IPS-11a (cell line): ENCODE measurements around the gene PRPF39.
"Not testable (repeated sequence)": the region's sequence is repeated elsewhere in the genome, so short reads cannot be mapped to it uniquely, and the experiment has no call there.

Experiments used
- H3K4me3 ChIP-seq: one replicate; pipeline ENCODE4 v1.5.1; 2013; ENCODE audit warnings: low read depth, low read length, control low read depth

The PRPF39 gene

GRCh38 chr14:45081096-45081495, 2.8 kb upstream of the PRPF39 start:
- H3K4me3 ChIP-seq: not testable (repeated sequence)

DNA sequence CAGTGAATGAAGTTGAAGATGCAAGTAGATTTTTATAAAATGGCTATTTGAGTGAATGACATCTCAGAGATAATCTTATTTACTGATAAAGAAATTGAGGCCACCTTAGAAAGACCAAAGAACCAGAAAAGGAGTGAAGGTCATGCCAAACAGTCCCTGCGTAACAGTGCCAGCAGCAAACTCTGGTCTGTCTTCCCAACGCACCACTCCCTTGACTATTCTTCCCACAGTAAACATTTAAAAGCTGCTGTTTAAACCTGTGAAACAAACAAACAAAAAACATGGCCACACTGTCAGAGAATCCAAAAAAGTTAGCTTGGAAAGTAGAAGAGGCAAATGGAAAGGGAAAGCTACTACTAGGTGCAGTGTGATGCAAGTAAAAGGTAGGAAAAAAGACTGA, 1.5 kb upstream of the PRPF39 start:
- no peak overlapping the region for H3K4me3 ChIP-seq

DNA sequence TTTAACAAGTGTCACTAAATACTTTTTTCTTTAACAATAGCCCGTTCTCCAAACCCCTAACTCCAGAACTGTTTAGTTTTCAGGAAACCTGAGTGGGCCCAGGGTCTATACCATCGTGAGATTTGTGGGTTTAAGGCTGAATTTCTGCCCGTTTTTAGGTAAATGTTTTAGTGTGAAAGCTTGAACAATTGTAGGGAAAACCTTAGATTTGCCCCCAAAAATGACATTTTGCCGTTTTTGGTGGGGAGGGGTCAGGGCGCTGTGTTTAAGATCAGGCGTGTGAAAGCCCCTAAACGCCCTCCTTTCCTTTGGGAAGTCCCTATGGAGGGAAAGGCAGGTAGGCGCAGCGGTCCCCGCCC, 320 bp upstream of the PRPF39 start:
- H3K4me3 ChIP-seq: peak overlapping the region; percentile 21

- peak overlapping the region; percentile 91 for H3K4me3 ChIP-seq
Observed at GRCh38 chr14:45084946-45085346, 1.0 kb downstream of the PRPF39 start.

- H3K4me3 ChIP-seq: no peak overlapping the region
Observed at GRCh38 chr14:45089813-45090212, 5.9 kb downstream of the PRPF39 start.

- H3K4me3 ChIP-seq: no peak overlapping the region
Observed at GRCh38 chr14:45091710-45092109, 7.8 kb downstream of the PRPF39 start.

DNA sequence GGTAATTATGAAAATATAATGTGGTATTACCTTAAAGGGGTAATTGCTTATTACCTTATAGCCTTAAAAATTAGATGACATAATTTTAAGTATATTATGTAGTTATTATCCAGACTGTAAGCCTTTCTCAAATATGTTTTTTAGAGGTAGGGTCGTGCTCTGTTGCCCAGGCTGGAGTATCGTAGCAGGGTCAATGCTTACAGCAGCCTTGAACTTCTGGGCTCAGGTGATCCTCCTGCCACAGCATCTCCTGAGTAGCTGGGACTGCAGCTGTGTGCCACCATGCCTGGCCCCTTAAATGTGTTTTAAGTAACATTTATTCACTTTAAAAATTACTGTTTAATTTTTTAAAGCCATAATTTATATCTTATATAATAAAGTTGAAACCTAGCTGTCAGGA, 10.4 kb downstream of the PRPF39 start:
- H3K4me3 ChIP-seq: no peak overlapping the region

GRCh38 chr14:45095143-45095542, 11.2 kb downstream of the PRPF39 start:
- H3K4me3 ChIP-seq: no peak overlapping the region

DNA sequence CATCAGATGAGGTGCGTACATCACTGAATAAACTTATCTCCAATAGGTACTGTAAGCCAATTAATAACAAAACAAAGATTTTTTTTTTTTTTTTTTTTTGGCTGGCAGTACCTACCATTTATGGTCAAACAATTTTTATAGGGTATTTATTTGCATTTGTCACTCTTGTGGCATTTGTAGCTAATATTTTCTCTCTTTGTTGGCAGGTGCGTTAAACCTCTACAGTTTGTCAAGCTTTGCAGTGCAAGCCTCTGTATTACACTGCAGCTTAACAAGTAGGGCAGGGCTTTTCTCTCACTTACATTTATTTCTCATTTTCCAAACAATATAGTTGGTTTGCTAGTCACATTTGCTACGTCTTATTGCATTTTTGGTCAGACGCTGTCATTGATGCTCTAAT, 12.3 kb downstream of the PRPF39 start:
- H3K4me3 ChIP-seq: no peak overlapping the region

DNA sequence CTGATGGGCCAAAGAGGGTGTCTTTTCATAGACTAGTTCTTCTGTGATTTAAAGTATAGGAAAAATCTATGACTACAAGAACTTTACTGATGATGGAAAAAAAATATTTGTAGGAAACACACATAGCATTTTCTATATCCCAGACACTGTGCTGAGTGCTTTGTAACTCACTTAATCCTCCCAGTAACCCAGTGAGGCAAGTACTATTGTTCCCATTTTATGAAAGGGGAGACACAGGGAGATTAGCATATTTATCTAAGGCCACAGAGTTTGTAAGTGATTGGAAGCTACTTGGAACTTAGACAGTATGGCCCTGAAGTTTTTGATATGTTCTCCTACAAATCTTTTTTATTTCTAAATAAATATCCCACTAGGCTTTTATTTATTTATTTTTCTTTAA, 19.9 kb downstream of the PRPF39 start:
- H3K4me3 ChIP-seq: no peak overlapping the region

DNA sequence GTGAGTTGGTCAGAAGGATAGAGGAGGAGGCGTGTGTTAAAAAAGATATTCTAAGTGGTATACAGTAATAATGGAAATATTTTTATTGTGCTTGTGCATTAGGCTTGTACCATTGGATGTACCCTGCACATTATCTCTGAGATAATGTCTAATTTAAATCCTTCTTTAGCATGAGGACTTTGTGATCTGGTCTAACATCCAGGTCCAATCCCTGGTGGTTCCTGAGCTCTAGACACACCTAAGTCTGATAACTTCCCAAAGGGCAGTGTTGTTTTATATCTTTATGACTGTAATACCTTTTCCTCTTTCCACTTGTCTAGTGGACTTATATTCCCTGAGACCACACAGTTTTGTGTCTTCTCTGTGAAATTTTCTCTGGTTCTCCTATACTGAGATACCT, 20.6 kb downstream of the PRPF39 start:
- no peak overlapping the region for H3K4me3 ChIP-seq

DNA sequence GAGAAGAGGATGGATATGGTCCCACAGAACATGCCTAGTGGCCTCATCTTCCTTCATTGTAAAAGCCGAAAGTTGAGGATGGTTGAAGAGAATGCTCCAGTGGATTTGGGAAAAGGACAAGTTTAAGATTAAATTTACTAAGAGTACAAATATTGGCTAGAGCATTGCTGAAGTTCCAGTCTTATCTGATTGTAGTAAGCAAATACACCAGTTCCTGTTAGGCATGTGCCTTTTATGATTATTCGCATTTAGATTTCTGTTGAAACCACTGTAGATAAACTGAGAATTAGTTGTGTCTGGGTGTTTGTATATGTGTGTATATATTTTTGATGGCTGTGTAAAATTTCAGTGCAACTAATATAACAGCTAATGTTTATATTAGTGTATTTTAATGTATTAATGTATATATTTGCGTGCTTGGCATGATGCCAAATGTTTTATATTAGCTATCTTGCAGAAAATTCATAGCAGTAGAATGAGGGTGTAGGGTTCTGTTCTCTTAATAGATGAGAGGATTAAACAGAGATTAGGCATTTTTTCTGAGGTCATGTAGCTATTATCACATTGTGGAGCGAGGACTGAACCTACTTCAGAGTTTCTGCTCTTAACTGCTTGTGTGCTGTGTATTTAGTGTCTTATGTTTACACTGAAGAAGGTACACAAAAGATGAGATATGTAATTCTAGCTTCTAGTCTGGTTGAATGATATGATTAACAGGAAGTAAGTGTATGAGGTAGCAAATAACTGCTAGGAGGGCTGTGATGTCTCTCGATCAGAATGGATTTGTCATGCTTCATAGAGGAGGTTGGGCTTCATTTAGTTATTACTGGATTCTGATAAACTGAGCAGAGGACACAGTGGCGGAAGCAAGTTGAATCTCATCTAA, 29.2 kb downstream of the PRPF39 start:
- no peak overlapping the region for H3K4me3 ChIP-seq

DNA sequence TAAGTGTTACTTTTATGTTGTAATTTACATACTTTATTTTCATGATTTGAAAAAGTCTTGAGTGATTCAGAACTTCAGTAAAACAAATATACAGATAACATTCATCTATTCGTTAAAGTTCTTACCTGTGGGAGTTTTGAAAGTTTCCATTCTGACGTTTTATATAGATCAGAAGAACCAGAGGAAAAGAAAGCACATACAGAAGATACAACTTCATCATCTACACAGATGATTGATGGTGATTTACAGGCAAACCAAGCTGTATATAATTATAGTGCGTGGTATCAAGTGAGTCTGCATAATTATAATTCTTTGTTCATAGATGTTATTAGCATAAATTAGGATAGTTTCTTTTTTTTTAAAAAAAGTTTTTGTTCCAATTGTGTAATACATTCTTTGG, 30.4 kb downstream of the PRPF39 start:
- no peak overlapping the region for H3K4me3 ChIP-seq

DNA sequence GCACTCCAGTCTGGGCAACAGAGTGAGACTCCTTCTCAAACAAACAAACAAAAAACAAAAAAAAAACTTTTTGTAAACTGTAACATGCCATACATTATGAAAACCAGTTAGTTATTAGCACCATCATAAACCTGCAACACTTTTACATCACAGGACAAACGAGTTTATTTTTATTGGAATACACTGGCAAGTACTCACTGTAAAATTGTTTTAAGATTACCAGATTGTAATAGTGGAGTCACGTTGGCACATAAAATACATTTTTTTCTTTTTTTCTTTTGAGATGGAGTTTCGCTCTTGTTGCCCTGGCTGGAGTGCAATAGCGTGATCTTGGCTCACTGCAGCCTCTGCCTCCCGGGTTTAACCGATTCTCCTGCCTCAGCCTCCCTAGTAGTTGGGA, 34.7 kb downstream of the PRPF39 start:
- no peak overlapping the region for H3K4me3 ChIP-seq

DNA sequence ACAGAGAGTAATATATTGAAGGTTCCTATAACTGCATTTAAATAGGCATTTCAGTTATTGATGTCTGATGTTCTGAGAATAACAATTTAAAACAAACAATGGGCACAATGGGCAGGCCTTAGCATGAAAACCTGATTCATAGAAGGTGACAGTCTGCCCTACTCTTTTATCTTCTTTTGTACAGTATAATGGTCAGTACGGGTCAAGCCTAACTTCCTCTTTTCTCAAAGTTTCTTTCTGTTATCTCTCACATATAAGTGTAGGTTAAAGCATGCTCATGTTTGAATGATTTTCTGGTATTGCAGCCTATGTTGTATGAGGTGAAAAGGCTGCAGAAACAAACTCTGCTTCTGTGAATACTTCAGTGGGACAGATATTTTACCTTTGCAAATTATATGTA, 36.2 kb downstream of the PRPF39 start:
- no peak overlapping the region for H3K4me3 ChIP-seq

- no peak overlapping the region for H3K4me3 ChIP-seq
Observed at GRCh38 chr14:45123271-45123670, 39.4 kb downstream of the PRPF39 start.

DNA sequence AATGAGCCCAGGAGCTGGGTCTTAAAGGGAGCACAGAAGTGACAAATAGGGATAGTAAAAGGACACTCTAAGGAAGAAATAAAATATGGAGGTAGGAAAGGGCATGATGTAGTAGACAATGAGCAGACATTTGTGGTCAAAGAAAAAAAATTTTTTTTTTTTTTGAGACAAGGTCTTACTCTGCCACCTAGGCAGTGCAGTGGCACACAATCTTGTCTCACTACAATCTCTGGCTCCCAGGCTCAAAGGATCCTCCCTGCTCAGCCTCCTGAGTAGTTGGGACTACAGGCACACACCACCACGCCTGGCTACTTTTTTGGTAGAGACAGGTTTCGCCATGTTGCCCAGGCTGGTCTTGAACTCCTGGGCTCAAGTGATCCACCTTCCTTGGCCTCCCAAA, 41.8 kb downstream of the PRPF39 start:
- H3K4me3 ChIP-seq: no peak overlapping the region

- no peak overlapping the region for H3K4me3 ChIP-seq
Observed at GRCh38 chr14:45128963-45129629, 45.2 kb downstream of the PRPF39 start.

- H3K4me3 ChIP-seq: peak overlapping the region; percentile 94
Observed at GRCh38 chr14:45133683-45134050, 49.8 kb downstream of the PRPF39 start.

GRCh38 chr14:45134051-45134958, 50.4 kb downstream of the PRPF39 start, which contains the start of gene FKBP3:
Gene FKBP3, minus strand, starts transcription at chr14:45134481. Its CDS starts 25 bp downstream, at chr14:45134456.
- H3K4me3 ChIP-seq: peak within 1 kb of the TSS; percentile 94

DNA sequence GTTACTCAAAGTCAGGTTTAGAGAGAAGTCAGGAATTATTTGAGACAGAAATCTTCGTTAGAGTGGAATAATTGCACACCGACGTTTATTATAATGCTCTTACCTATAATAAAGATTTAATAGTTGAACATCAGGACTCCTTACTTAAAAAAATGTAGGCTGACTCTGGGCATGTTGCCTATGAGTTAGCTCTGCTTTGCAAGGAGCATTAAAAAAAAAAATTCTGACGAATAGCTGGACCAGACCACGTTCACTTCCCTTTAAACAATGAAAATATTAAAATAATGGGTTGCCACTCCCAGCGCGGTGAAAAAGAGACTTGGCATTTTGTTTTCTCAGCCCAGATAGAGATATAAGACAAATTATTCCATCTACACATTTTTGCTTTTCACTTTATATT, 51.2 kb downstream of the PRPF39 start:
- H3K4me3 ChIP-seq: peak overlapping the region; percentile 94
